ENCODE measurements around the gene BTRC.

- TF ChIP-seq CTCF (IDR thresholded peaks at IDR 0.05) (no peak), POLR2A (IDR thresholded peaks at IDR 0.05) (no peak)
Observed at GRCh38 chr10:101311185-101312066, 42.5 kb upstream of the BTRC start.
